NCI-H128 (cell line): ENCODE results near the gene MIPEP.
"Not testable (repeated sequence)": the region's sequence is repeated elsewhere in the genome, so short reads cannot be mapped to it uniquely, and the experiment has no call there.

Source experiments
- DNase-seq: peaks from one replicate; lab custom pipeline; 2025; ENCODE audit not compliant: unreplicated experiment; lab: John Stamatoyannopoulos, UW

The MIPEP gene

DNA sequence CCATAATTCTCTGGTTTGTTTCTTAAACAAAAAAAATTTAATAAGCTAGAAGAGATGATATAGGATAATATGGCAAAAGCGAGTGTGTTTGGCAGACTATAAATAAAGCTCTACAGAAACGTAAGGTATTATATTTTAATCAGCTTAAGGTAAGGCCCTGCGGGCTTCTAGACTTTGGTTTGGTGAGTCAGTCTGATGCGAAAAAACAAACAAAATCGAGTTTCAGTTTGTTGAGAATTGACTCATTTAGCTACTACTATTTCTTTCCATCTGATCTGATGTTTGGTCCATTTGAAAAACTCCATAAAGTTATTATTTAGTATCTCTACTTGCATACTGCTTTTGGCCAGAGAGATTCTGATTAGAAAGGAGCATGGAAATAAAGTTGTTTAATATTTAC lies 138.0 kb downstream of the MIPEP start:
- no peak for DNase-seq

DNA sequence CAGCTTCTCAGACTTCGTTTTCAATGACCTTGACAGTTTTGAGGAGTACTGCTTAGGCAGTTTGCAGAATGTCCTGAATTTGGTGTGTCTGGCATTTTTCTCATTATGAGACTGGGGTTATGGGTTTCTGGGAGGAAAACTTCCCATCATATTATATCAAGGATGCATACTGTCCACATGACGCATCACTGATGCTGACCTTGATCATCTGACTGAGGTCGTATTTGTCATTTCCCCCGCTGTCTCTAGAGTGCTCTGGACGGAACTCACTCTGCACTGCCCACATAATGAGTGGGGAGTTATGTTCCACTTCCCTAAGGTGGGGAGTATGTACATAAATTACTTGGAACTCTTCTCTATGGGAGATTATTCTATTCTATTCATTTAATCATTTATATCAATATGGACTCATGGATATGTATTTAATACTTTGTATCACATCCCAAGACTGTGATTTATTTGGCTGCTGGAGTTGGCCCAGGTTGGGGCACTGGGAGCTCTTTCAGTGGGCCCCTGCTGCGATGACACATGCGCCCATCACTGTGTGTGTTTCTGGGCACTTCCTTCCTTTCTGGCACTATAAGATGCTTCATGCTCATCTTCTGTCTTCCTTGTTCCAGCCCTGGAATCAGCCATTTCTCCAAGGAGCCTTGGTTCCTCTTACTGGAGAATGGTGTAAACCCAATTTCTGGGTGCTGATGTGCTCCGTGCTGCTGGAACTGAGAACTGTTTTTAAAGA lies 138.6 kb downstream of the MIPEP start:
- no peak for DNase-seq

DNA sequence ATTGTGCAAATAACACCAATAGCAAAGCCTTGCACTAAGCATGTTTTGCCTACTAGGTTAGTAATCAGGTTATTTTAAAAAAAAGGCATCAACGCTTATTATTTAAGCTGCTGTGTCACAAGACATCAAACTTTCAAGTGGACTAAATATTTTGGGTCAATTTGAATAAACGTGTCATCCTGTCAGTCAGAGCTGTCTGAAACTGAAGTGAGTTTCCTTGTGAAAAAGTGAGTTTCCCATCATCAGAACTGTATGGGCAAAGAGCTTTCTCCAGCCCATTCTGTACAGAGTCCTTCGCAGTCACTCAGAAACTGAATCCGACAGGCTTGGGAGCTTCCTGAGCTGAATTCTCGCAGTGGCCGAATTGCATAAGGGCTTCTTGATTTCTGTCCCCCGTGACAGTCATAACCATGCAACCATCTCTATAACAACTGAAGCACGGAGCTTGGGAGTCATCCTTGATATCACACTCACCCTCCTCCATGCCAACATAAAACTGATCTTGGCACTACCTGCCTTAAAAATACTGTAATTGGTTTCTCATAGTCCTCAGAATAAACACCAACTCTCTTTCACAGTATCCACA lies 139.8 kb downstream of the MIPEP start:
- DNase-seq, result no peak

DNA sequence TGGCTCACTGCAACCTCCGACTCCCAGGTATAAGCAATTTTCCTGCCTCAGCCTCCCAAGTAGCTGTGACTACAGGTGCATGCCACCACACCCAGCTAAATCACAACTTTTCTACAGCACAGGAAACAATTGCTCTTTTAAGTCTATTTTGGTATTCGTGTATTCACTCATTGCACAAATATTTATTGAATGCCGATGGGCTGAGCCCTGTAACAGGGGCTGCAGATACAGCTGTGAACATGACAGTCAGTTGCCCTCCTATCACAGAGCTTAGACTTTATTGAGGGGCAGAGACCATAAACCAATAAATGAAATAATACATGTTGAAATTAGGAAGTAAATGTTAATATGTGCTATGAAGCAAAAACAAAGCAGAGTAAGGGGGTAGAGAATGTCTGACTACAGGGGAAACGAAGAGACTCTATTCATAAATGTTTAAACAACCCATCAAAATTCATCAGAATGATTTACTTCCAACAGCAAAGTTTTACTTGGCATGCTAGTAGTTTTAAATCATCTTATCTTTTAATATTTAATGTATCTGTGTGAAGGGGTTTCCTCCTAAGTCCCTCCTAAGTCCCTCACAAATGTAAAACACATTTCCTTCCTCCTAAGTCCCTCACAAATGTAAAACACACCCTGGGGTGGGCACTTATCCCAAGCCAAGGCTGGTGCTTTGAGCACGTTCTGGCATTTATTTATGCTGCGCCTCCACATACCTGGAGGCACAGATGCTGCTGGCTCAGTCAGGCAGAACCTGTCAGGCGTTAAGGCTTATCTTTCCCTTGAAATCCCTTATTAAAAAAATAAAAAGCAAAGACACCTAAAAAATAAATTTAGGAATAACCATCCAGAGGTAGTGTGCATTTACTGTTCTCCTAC lies 140.8 kb downstream of the MIPEP start:
- no peak for DNase-seq

DNA sequence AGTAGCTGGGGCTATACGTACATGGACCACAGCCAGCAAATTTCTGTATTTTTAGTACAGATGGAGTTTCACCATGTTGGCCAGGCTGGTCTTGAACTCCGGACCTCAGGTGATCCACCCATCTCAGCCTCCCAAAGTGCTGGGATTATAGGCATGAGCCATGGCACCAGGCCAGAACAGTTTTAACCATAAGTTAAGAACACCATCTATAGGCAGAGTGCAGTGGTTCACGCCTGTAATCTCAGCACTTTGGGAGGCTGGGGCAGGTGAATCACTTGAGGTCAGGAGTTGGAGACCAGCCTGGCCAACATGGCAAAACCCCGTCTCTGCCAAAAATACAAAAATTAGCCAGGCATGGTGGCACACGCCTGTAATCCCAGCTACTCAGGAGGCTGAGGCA lies 143.1 kb downstream of the MIPEP start:
- not testable (repeated sequence) for DNase-seq

DNA sequence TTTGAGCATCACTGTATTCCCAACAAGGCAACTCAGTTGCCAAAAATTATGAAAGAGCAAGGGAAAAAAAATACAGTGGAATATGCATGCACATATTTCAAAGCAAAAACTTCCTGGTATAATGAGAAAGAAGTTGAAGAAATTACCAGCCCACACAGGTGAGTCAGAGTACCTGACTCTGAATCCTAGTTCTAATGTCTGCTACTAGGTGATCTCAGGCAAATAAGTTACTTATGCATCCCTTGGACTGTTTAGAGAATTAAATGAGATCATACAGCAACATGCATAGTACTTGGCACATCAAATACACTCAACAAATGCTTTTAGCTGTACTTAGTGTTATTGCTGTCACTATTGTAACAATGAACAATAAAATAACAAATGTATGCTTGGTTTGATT lies 144.9 kb downstream of the MIPEP start:
- no peak for DNase-seq

DNA sequence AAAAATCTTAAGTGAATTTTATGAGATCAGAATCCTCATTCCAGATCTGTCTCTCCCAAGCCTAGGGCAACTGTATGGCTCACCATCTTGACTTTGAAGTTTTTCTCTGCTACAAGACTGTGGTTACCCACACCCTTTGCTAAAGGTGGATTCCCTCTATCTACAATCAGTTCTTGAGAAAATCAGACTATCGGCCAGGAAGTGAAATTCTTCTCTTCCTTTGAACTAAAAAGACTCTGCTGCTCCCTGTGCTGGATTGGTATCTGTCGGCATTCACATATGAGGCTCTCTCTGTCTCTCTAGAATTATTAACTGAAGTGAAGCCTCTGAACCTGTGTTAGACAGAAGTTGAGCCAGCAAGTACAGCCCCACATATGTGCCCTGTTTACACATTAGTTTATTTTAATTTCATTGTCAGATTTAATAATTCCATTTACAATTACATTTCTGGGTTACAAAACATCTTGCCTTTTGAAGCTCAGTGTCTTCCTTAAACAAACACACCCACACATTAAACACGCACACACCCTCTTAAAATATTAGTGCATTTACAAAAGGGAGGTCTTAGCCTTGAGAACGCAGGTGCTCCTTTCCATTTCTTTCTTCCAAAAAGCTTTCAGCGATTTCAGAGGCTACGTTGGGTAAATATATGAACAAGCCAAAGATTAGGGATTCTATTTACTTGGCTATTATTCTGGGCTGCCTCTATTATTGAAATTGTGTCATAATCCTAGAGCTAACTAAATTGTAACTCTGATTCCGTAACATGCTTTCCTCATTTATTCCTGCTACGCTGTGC lies 145.7 kb downstream of the MIPEP start:
- no peak for DNase-seq

DNA sequence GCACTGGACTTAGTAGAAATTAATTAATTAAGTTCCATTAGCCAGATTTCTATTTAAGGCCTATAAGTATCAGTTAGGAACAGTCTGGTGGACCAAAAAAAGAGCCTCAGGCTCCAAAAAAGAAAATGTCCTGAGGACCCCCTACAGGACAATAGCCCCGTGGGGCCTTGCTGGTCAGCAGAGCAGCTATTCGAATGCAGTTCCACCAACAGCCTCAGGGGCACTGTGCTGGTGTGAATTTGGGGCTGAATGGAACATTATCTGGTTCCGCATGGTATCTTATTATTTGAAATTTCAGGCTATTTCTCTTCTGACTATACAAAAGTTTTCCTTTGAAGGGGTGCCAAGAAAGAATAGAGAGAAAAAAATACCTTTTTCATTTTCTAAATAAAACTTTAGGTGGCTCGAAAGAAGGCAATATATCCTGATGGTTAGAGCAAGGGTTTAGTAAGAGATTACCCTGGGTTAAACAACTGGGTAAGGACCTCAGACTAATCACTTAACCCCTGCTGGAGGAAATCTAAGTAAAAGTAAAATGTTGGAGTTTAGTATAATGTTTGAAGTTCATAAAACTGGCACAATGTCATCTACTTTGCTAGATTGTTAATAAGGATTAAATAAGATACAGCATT lies 147.2 kb downstream of the MIPEP start:
- DNase-seq, result no peak

DNA sequence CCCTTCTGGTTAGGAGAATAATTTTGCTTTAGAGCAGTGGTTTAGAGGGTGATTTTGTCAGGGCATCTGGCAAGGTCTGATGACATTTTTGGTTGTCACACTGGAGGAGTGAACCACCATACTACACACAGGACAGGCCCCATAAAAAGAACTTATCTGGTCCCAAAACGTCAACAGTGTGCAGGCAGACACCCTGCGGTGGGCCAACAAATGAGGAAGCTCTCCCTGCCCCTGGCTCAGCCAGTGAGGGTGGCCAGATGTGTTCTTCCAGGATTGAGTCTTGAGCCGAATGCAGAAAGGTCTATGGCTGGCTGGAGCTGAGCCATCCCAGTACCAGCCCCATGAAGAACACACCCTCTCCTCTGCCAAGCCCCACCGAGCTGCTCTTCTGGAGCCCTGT lies 149.2 kb downstream of the MIPEP start:
- DNase-seq, result no peak

DNA sequence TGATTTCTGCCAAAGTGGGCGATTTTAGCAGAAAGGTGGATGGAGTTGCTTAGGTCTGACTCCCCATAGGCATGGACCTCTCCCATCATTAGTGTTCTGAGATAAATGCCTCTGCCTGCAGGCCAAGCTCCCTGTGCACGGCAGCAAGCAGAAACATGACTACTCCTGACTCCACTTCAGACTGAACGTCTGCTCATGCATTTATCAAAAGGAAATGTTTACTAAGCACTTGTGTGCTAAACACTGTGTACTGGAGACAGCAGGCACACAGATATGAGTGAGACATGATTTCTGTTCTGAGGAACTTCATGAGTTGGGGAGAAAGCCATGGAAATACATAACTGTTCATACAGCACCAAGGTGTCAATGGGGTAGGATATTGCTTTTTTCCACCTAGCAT lies 149.6 kb downstream of the MIPEP start:
- DNase-seq, result no peak

DNA sequence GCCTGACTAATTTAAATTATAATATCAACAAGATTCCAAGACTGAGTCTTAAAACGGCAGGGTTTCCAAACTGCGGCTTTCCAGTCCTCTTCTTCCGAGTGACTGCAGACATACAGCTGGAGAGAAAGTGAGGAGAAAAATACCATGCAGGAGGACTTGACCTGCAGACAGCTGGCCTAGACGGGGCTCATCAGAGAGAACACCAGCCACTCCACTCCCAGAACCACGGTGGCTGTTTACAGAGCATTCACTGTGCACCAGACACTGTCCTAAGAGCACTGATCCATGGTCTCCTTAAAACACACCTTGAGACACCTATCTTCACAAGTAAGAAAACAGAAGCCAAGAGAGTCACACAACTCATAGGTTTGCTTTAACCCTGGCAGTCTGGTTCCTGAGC lies 152.7 kb downstream of the MIPEP start:
- no peak for DNase-seq

DNA sequence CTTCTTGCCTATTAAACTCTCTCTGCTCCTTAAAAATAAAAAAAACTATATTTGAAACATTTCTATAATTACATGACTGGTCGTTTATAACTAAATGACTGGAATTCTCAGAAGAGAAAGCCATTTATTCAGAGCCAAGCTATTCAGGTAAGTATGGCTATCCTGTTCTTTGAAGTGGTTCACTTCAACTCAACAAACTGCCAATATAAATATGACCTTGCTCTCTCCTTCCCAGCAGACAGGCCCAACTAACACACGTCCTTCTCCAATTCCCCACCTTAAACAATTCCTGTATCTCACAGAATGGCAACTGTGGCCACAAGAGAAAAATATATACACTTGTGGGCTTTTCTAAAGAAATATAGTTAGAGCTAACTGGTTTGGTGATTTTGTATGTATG lies 153.9 kb downstream of the MIPEP start:
- no peak for DNase-seq

DNA sequence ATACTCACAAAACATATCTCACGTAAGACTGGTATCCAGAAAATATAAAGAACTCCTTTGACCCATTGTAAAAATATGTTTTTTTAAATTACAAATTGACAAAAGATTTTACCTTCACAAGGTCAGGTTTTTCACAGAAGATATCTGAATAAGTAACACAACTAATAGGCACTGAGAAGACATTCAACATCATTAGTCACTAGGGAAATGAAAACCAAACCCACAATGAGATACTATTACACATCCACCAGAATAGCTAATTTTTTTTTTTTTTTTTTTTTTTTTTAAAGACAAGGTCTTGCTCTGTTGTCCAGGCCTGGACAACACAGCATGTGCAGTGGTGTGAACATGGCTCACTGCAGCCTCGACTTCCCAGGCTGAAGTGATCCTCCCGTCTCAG lies 157.5 kb downstream of the MIPEP start:
- no peak for DNase-seq

DNA sequence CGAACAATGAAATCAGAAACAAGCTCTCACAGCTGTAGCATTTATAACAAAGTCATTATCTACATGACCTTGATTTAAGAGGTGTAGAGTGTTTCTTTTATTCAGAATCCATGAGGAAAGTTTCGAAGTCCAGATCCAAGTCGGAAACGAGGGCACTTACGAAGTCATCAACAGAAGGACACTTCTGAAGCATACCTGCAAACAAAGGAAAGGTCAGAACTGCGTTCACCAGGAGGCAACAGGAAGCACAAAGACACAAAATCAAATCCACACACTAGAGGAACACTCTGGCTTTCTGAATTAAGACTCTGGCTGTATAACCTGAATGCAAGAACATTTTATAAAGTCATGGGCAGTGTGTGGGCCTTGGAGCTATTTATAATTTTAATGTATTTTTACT lies 158.9 kb downstream of the MIPEP start:
- DNase-seq, result no peak

DNA sequence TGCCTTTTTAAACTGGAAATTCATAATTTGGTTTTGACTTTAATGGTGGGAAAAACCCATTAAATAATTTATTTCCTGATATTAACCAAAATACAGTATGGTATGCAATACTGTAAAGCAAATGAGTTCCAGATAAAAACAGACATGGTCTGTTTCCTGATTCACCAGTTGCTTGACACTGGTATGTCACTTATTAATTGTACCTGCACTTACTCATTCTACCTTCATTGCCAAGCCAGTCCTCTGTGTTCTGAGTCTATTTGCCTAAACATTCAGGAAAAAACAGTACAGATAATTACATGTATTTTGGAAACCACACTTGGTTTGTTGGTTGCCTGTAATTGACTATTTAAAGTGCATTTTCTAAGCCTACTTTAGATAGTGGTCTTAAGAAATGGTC lies 159.7 kb downstream of the MIPEP start:
- no peak for DNase-seq

DNA sequence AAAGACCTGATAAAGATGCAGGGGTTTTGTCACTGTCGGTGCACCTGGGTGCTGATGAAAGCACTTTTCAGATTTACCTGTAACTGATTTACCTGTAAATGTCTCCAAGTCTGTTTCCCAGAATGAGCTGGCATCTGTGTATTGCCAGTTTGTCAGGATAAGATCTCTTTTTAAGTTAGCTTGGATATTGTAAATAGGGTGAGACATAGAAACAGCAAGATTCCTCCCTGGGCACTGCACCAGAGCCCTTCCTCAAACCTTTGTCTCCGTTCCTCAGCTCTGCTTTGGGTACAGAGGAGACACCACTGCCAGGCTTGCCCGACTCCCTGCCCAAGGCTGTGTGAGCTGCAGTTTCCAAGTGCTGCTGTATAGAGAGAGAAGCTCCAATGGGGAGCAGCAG lies 160.4 kb downstream of the MIPEP start:
- no peak for DNase-seq

DNA sequence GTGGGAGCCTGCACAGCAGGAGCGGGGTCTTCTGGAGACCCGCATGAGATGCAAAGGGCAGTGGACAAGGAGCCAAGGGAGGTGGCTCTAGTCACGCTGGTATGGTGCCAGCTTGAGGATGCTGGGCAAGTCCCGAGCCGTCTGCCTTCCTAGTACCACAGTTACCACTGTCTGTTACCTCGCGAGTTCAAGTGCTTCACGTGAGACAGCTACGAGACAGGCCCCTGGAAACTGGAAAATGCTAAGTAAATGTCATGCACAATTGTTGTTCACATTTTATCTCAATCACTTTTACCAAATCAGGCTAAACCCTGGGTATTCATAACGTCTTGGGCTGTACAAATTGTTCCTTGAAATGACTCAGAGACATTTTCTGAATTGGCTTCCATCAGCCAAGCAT lies 163.3 kb downstream of the MIPEP start:
- DNase-seq, result no peak

DNA sequence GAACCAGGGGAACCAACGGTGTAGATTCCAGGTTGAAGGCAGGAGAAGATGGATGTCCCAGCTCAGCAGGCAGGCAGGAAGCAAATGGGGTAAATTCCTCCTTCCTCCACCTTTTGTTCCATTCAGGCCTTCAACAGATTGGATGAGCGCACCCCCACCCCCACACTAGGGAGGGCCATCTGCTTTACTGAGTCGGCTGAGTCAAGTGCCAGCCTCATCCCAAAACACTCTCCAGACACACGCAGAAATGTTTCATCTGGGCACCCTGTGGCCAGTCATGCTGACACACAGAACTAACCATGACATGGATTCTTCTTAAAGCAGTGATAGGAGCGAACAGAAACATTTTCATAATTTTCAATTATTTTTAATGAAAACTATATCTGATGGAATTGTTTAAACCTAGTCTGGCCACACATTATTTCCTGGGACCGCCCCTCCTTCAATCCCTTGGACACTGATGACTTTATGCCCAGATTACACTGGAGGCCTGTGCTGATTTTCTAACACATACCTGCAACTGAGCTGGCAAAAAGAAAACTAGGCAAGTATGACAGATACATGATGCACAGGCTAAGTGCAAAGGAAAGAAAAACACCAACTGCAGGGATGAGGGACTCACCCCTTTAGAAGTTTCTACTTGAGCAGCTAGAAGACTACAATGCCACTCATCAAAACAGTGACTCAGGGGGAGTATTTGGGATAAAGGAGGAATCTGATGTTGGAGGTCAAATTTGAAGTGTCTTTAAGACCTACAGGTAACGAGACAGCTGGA lies 164.8 kb downstream of the MIPEP start:
- no peak for DNase-seq

DNA sequence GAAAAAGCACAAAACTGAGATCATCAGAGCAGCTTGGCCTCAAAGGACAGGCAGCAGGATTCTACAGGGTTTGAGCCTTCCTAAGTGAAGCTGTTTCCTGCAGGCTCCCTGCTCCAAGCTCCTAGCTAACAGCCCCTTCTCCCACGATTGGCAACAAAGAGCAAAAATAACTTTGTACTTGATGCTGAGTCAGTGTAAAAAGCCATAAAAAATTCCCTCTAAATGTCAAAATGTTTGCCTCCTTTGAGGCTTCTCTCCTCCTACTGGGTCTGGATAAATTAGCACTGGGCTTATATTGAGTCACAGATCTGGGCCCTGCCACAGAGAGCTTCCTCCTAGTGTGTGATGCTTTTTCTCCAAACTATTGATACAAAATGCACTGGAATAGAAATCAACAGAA lies 165.7 kb downstream of the MIPEP start:
- DNase-seq, result no peak
